Testis (tissue), 2 donors: Measurements from ENCODE around the gene SDC3.

Experiments
- POLR2A ChIP-seq: fragments of 450-650 bp; IDR thresholded peaks from one replicate; pipeline ENCODE4 v1.6.1; 2017; ENCODE audit warnings: antibody characterized with exemption, mild to moderate bottlenecking, moderate library complexity
- TF ChIP-seq, protein P1 (sequence below), 3 experiments: fragments of 450-650 bp in 2 of 3; fragments of 200-600 bp in 1 of 3; sonication (generic) in 1 of 3; IDR thresholded peaks; one replicate each; pipeline ENCODE4 v1.5.1; 2016 to 2019; ENCODE audit warnings: antibody characterized with exemption in 3 of 3, mild to moderate bottlenecking in 2 of 3, moderate library complexity in 1 of 3

GRCh38 chr1:30855686-30856259 is 52.8 kb downstream of the SDC3 start:
- TF ChIP-seq, protein P1, sequence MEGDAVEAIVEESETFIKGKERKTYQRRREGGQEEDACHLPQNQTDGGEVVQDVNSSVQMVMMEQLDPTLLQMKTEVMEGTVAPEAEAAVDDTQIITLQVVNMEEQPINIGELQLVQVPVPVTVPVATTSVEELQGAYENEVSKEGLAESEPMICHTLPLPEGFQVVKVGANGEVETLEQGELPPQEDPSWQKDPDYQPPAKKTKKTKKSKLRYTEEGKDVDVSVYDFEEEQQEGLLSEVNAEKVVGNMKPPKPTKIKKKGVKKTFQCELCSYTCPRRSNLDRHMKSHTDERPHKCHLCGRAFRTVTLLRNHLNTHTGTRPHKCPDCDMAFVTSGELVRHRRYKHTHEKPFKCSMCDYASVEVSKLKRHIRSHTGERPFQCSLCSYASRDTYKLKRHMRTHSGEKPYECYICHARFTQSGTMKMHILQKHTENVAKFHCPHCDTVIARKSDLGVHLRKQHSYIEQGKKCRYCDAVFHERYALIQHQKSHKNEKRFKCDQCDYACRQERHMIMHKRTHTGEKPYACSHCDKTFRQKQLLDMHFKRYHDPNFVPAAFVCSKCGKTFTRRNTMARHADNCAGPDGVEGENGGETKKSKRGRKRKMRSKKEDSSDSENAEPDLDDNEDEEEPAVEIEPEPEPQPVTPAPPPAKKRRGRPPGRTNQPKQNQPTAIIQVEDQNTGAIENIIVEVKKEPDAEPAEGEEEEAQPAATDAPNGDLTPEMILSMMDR (IDR thresholded peaks at IDR 0.05) = no peak
- no peak for TF ChIP-seq POLR2A
